Keratinocyte (primary cell): ENCODE measurements around the gene NAA35. TPM values are rescaled to one million over a fixed set of nuclear protein-coding genes. Genes with fewer than 3 reads are reported as not detected.

Source experiments
- DNase-seq: peaks from one replicate; pipeline ENCODE4 v3.0.0-alpha.2; 2011; ENCODE audit warnings: low read depth, missing footprints, low spot score
- FAIRE-seq: peaks from 2 replicates; lab custom pipeline; 2011; peaks lifted over from hg19 to GRCh38; lab: Jason Lieb, UNC
- H2AFZ ChIP-seq: 2 replicates; pipeline ENCODE4 v1.6.0; 2012; ENCODE audit warnings: low read length, control low read depth, inconsistent platforms; ENCODE audit not compliant: control insufficient read depth
- H3K27ac ChIP-seq: 2 replicates; pipeline ENCODE4 v1.5.1; 2011; ENCODE audit warnings: low read length; ENCODE audit not compliant: control insufficient read depth, insufficient read depth
- H3K27me3 ChIP-seq: 3 replicates; pipeline ENCODE4 v1.6.0; 2011; ENCODE audit warnings: low read length; ENCODE audit not compliant: control insufficient read depth, insufficient read depth; ENCODE audit errors: extremely low read depth
- H3K36me3 ChIP-seq, 2 experiments: 2 replicates in 1 of 2; 3 replicates in 1 of 2; pipeline ENCODE4 v1.5.1; 2011; ENCODE audit warnings: low read length in 2 of 2, mild to moderate bottlenecking in 1 of 2; ENCODE audit not compliant: control insufficient read depth in 2 of 2, insufficient read depth in 2 of 2; ENCODE audit errors: extremely low read depth in 1 of 2
- H3K4me1 ChIP-seq: 3 replicates; pipeline ENCODE4 v1.5.1; 2011; ENCODE audit warnings: low read length; ENCODE audit not compliant: control insufficient read depth, insufficient read depth; ENCODE audit errors: extremely low read depth
- H3K4me2 ChIP-seq: 3 replicates; pipeline ENCODE4 v1.6.0; 2011; ENCODE audit warnings: low read depth, low read length; ENCODE audit not compliant: control insufficient read depth, insufficient read depth; ENCODE audit errors: extremely low read depth
- H3K4me3 ChIP-seq, 3 experiments: fragments of 200-600 bp in 1 of 3; sonication (generic) in 1 of 3; 2 replicates in 2 of 3; 3 replicates in 1 of 3; pipeline ENCODE4 v1.5.1; 2011 to 2016; ENCODE audit warnings: low read length in 3 of 3, mild to moderate bottlenecking in 3 of 3, control low read depth in 2 of 3, inconsistent platforms in 1 of 3, low read depth in 1 of 3, mixed read lengths in 1 of 3, mixed run types in 1 of 3, moderate library complexity in 1 of 3; ENCODE audit not compliant: control insufficient read depth in 2 of 3, insufficient read depth in 2 of 3; ENCODE audit errors: extremely low read depth in 1 of 3
- H3K79me2 ChIP-seq: 2 replicates; pipeline ENCODE4 v1.6.0; 2012; ENCODE audit warnings: low read length; ENCODE audit not compliant: control insufficient read depth, insufficient read depth
- H3K9ac ChIP-seq: 3 replicates; pipeline ENCODE4 v1.6.0; 2011; ENCODE audit warnings: low read length; ENCODE audit not compliant: control insufficient read depth, insufficient read depth; ENCODE audit errors: extremely low read depth
- H3K9me1 ChIP-seq: 3 replicates; pipeline ENCODE4 v1.6.0; 2011; ENCODE audit warnings: low read length; ENCODE audit not compliant: control insufficient read depth, insufficient read depth; ENCODE audit errors: extremely low read depth
- H3K9me3 ChIP-seq: 2 replicates; pipeline ENCODE4 v1.5.1; 2012; ENCODE audit warnings: low read depth, low read length; ENCODE audit not compliant: control insufficient read depth
- H4K20me1 ChIP-seq: 3 replicates; pipeline ENCODE4 v1.6.0; 2011; ENCODE audit warnings: low read length; ENCODE audit not compliant: control insufficient read depth, insufficient read depth; ENCODE audit errors: extremely low read depth
- EZH2 ChIP-seq: IDR thresholded peaks from one replicate; pipeline ENCODE4 v1.6.1; 2012; ENCODE audit warnings: inconsistent platforms, mild to moderate bottlenecking, low read length, moderate library complexity
- dilution Hi-C: fragments of 300-500 bp; cut with MboI; formaldehyde crosslinking; loops from one replicate; pipeline ENCODE4 v1.7.0; 2020; ENCODE audit warnings: low sequenced_read_pairs; ENCODE audit not compliant: extremely low pct_ligation_motif_present
- polyA plus RNA-seq, 5 experiments: library from polyadenylated mRNA; depleted of rRNA in 3 of 5; stranded (reverse) in 3 of 5; stranded (forward) in 1 of 5; unstranded in 1 of 5; fragments of >200 nt; gene quantifications; 1 replicate in 1 of 5; 2 replicates in 3 of 5; 3 replicates in 1 of 5; pipeline versions ENCODE4 v1.2.1 to v1.2.3, GENCODE V29; 2011 to 2012; ENCODE audit warnings: missing spikeins in 2 of 5, low read depth in 1 of 5, low replicate concordance in 1 of 5
- TF ChIP-seq, protein P1 (sequence below), 3 experiments: IDR thresholded peaks in 1 of 3; conservative IDR thresholded peaks in 1 of 3; optimal IDR thresholded peaks in 1 of 3; 2 replicates in 2 of 3; 3 replicates in 1 of 3; pipeline versions ENCODE3 to v1.5.1; 2011; ENCODE audit warnings: low read length in 3 of 3, mild to moderate bottlenecking in 3 of 3, moderate library complexity in 2 of 3, control low read depth in 1 of 3, inconsistent platforms in 1 of 3; ENCODE audit not compliant: insufficient read depth in 2 of 3; ENCODE audit errors: extremely low read depth in 1 of 3

The NAA35 gene
- polyA plus RNA-seq, 1 donor (not counting 4 experiments of a cell fraction or from before 2014, with no cell fraction given): 33.8 TPM

DNA sequence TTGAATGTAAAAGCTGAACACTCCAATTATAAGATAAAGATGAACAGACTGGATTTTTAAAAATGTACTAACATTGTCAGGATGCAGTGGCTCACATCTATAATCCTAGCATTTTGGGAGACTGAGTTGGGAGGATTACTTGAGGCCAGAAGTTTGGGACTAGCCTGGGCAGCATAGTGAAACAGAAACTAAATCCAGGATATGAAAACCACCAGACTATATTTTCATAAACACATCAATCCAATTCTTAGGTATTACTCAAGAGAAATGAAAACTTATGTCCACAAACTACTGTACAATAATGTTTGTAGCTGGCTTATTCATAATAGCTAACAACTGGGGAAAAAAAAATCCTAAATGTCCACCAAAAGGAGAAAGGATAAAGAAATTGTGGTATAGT, 26.8 kb upstream of the NAA35 start:
- Histone ChIP-seq H3K9ac (no peak overlapping the region), H3K4me3 (no peak overlapping the region), H4K20me1 (no peaks in the 10 kb centered on the region), H2AFZ (peak overlapping the region; percentile 42), H3K9me3 (no peaks in the 10 kb centered on the region), H3K4me1 (no peaks in the 10 kb centered on the region), H3K9me1 (no peaks in the 10 kb centered on the region), H3K36me3 (no peaks in the 10 kb centered on the region), H3K4me2 (no peak overlapping the region), H3K27ac (no peak overlapping the region), H3K27me3 (no peaks in the 10 kb centered on the region), H3K79me2 (no peaks in the 10 kb centered on the region)
- dilution Hi-C loops: no loop called here
- no peak for FAIRE-seq
- DNase-seq: no peak
- TF ChIP-seq EZH2: no peak
- TF ChIP-seq, protein P1, sequence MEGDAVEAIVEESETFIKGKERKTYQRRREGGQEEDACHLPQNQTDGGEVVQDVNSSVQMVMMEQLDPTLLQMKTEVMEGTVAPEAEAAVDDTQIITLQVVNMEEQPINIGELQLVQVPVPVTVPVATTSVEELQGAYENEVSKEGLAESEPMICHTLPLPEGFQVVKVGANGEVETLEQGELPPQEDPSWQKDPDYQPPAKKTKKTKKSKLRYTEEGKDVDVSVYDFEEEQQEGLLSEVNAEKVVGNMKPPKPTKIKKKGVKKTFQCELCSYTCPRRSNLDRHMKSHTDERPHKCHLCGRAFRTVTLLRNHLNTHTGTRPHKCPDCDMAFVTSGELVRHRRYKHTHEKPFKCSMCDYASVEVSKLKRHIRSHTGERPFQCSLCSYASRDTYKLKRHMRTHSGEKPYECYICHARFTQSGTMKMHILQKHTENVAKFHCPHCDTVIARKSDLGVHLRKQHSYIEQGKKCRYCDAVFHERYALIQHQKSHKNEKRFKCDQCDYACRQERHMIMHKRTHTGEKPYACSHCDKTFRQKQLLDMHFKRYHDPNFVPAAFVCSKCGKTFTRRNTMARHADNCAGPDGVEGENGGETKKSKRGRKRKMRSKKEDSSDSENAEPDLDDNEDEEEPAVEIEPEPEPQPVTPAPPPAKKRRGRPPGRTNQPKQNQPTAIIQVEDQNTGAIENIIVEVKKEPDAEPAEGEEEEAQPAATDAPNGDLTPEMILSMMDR (optimal IDR thresholded peaks at IDR 0.05 in 1 of 3, IDR thresholded peaks at IDR 0.05 in 1 of 3, conservative IDR thresholded peaks at IDR 0.05 in 1 of 3; ENCODE audit: extremely low read depth in 1 of 3, insufficient read depth in 2 of 3, low read length in 3 of 3): no peak

DNA sequence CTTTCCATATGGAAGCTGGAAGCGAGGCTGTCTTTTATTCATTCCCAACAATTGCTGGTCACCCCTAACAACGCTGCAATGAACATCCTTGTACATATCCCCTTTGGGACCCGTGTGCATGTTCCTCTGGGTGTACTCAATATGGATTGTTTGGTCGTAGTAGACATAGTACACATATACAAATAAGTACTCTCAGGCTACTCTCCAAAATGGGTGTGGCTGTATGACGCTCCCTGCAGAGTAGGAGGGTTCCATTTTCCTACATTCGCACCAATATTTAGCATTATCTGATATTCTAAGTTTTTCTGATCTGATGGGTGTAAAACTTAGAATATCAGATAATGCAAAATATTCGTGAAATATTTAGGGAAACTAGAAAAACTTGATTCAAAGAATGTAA, 23.2 kb upstream of the NAA35 start:
- no peak overlapping the region for H3K9ac ChIP-seq
- H2AFZ ChIP-seq: no peak overlapping the region
- H3K27ac ChIP-seq: no peak overlapping the region
- no peaks in the 10 kb centered on the region for H3K9me3 ChIP-seq
- FAIRE-seq (no peak), DNase-seq (no peak)
- H3K4me2 ChIP-seq: no peak overlapping the region
- no peaks in the 10 kb centered on the region for H3K27me3 ChIP-seq
- H3K9me1 ChIP-seq: no peaks in the 10 kb centered on the region
- H3K79me2 ChIP-seq: no peaks in the 10 kb centered on the region
- H3K4me3 ChIP-seq: no peak overlapping the region
- dilution Hi-C loops: no loop called here
- H3K4me1 ChIP-seq: no peaks in the 10 kb centered on the region
- H4K20me1 ChIP-seq: no peaks in the 10 kb centered on the region
- no peaks in the 10 kb centered on the region for H3K36me3 ChIP-seq
- no peak for TF ChIP-seq EZH2
- TF ChIP-seq, protein P1 (optimal IDR thresholded peaks at IDR 0.05 in 1 of 3, IDR thresholded peaks at IDR 0.05 in 1 of 3, conservative IDR thresholded peaks at IDR 0.05 in 1 of 3; ENCODE audit: extremely low read depth in 1 of 3, insufficient read depth in 2 of 3, low read length in 3 of 3): no peak
